A549 (cell line): ENCODE data around the gene INTS12. TPM values are rescaled to one million over a fixed set of nuclear protein-coding genes. Genes with fewer than 3 reads are reported as not detected.

Experiments
- ATAC-seq, 2 experiments: fragments of 200-7000 bp in 1 of 2; fragments of >200 bp in 1 of 2; cut with Nextera tagmentation in 1 of 2; cut with Tn5 transposase in 1 of 2; 3 replicates each; pipeline versions ENCODE4 v1.8.0 to v1.9.1; 2018 to 2020; ENCODE audit warnings: mild to moderate bottlenecking in 1 of 2, moderate library complexity in 1 of 2
- CTCF ChIA-PET: fragments of 300-600 bp; sonication (Branson Sonifier 250); formaldehyde crosslinking; extraction: SDS; loops from one replicate; lab custom pipeline; 2021; ENCODE audit warnings: antibody characterized with exemption, inconsistent platforms; lab: Yijun Ruan, JAX
- POLR2A ChIA-PET: fragments of 350-600 bp; formaldehyde crosslinking; extraction: SDS; loops from one replicate; lab custom pipeline; 2021; ENCODE audit warnings: antibody characterized with exemption, inconsistent platforms; lab: Yijun Ruan, JAX
- DNase-seq, 2 experiments: peaks; one replicate each; pipeline versions ENCODE4 v3.0.0 to v3.0.0-alpha.2; 2011 to 2016; ENCODE audit warnings: low read depth in 1 of 2, low spot score in 1 of 2
- FAIRE-seq: peaks from 2 replicates; lab custom pipeline; 2011; peaks lifted over from hg19 to GRCh38; lab: Jason Lieb, UNC
- H3K27ac ChIP-seq, 2 experiments: fragments of >200 bp; sonication (Bioruptor Twin); formaldehyde crosslinking; 3 replicates each; pipeline ENCODE4 v1.5.1; 2016 to 2017
- H3K4me1 ChIP-seq: fragments of >200 bp; sonication (Bioruptor Twin); formaldehyde crosslinking; 3 replicates; pipeline ENCODE4 v1.6.1; 2016
- H3K4me2 ChIP-seq: fragments of >200 bp; sonication (Bioruptor Twin); formaldehyde crosslinking; 3 replicates; pipeline ENCODE4 v1.6.1; 2016
- H3K4me3 ChIP-seq: fragments of >200 bp; sonication (Bioruptor Twin); formaldehyde crosslinking; 3 replicates; pipeline ENCODE4 v1.5.1; 2016
- H3K9me3 ChIP-seq: fragments of >200 bp; sonication (Bioruptor Twin); formaldehyde crosslinking; 3 replicates; pipeline ENCODE4 v1.6.1; 2016
- ATOH8 ChIP-seq: fragments of 250-450 bp; sonication (Bioruptor Pico); IDR thresholded peaks from 2 replicates; pipeline ENCODE4 v1.5.0; 2020; ENCODE audit warnings: low read depth, mild to moderate bottlenecking, moderate library complexity
- CBX8 ChIP-seq: fragments of 200-600 bp; sonication (generic); IDR thresholded peaks from 2 replicates; pipeline ENCODE4 v1.6.1; 2016
- CEBPB ChIP-seq, 2 experiments: fragments of >200 bp in 1 of 2; sonication (Bioruptor Twin) in 1 of 2; formaldehyde crosslinking in 1 of 2; IDR thresholded peaks; 2 replicates each; pipeline ENCODE4 v1.6.1; 2012 to 2016
- CHD4 ChIP-seq: fragments of 200-600 bp; sonication (generic); IDR thresholded peaks from 2 replicates; pipeline ENCODE4 v1.6.1; 2016; ENCODE audit warnings: antibody characterized with exemption, mild to moderate bottlenecking, borderline replicate concordance
- CTCF ChIP-seq: fragments of >200 bp; sonication (Bioruptor Twin); formaldehyde crosslinking; IDR thresholded peaks from 3 replicates; pipeline ENCODE4 v1.5.1; 2016
- EHMT2 ChIP-seq: fragments of 200-600 bp; sonication (generic); IDR thresholded peaks from 2 replicates; pipeline ENCODE4 v1.6.1; 2016; ENCODE audit warnings: antibody characterized with exemption, low read depth, mild to moderate bottlenecking, moderate library complexity
- ESRRA ChIP-seq: fragments of 150-350 bp; IDR thresholded peaks from 2 replicates; pipeline ENCODE4 v1.6.1; 2014; ENCODE audit warnings: mild to moderate bottlenecking, low read length, borderline replicate concordance
- FOSB ChIP-seq: fragments of 250-450 bp; sonication (Bioruptor Pico); IDR thresholded peaks from 2 replicates; pipeline ENCODE4 v1.5.0; 2020; ENCODE audit warnings: mild to moderate bottlenecking, moderate library complexity
- FOSL2 ChIP-seq, 2 experiments: fragments of 450-650 bp in 1 of 2; fragments of >200 bp in 1 of 2; sonication (Bioruptor Twin) in 1 of 2; formaldehyde crosslinking; IDR thresholded peaks; 2 replicates each; pipeline versions ENCODE4 v1.5.0 to v1.6.1; 2016 to 2020; ENCODE audit warnings: mild to moderate bottlenecking in 1 of 2, moderate library complexity in 1 of 2
- FOXS1 ChIP-seq: fragments of 250-450 bp; sonication (Bioruptor Pico); IDR thresholded peaks from 2 replicates; pipeline ENCODE4 v1.5.0; 2020; ENCODE audit warnings: mild to moderate bottlenecking, moderate library complexity
- GATA3 ChIP-seq: IDR thresholded peaks from 2 replicates; pipeline ENCODE4 v1.6.1; 2012; ENCODE audit warnings: borderline replicate concordance
- HOXA7 ChIP-seq: fragments of 250-450 bp; sonication (Bioruptor Pico); IDR thresholded peaks from 2 replicates; pipeline ENCODE4 v1.5.0; 2020; ENCODE audit warnings: mild to moderate bottlenecking, moderate library complexity
- KDM5A ChIP-seq: fragments of 200-600 bp; sonication (generic); IDR thresholded peaks from 2 replicates; pipeline ENCODE4 v1.6.1; 2016; ENCODE audit warnings: antibody characterized with exemption, mild to moderate bottlenecking
- MAX ChIP-seq: IDR thresholded peaks from 2 replicates; pipeline ENCODE4 v1.6.1; 2012
- MYC ChIP-seq: IDR thresholded peaks from 2 replicates; pipeline ENCODE4 v1.6.1; 2012; ENCODE audit warnings: mild to moderate bottlenecking, inconsistent platforms, low read length, improper control_type of control experiment, borderline replicate concordance
- NFE2L2 ChIP-seq: fragments of 150-350 bp; conservative IDR thresholded peaks from 2 replicates; pipeline ENCODE4 v1.6.1; 2014; ENCODE audit warnings: low read length
- NPAS2 ChIP-seq: fragments of 250-450 bp; sonication (Bioruptor Pico); IDR thresholded peaks from 2 replicates; pipeline ENCODE4 v1.8.0; 2022; ENCODE audit warnings: mild to moderate bottlenecking, moderate library complexity, borderline replicate concordance
- NR3C1 ChIP-seq: fragments of >200 bp; sonication (Bioruptor Twin); formaldehyde crosslinking; IDR thresholded peaks from 3 replicates; pipeline ENCODE4 v1.6.1; 2017
- PBX3 ChIP-seq: IDR thresholded peaks from 2 replicates; pipeline ENCODE4 v1.6.1; 2012
- PHF8 ChIP-seq: fragments of 200-600 bp; sonication (generic); IDR thresholded peaks from 2 replicates; pipeline ENCODE4 v1.6.1; 2016; ENCODE audit warnings: low read depth, mild to moderate bottlenecking, antibody characterized with exemption, moderate library complexity, borderline replicate concordance
- POLR2AphosphoS2 ChIP-seq: conservative IDR thresholded peaks from 2 replicates; pipeline ENCODE4 v1.6.1; 2012; ENCODE audit warnings: low read length, improper control_type of control experiment, inconsistent platforms
- RAD21 ChIP-seq, 2 experiments: fragments of >200 bp in 1 of 2; sonication (Bioruptor Twin) in 1 of 2; formaldehyde crosslinking in 1 of 2; IDR thresholded peaks in 1 of 2; conservative IDR thresholded peaks in 1 of 2; 2 replicates in 1 of 2; 3 replicates in 1 of 2; pipeline ENCODE4 v1.6.1; 2012 to 2018; ENCODE audit warnings: inconsistent platforms in 1 of 2
- RCOR1 ChIP-seq: fragments of 150-350 bp; IDR thresholded peaks from 2 replicates; pipeline ENCODE4 v1.6.1; 2014; ENCODE audit warnings: antibody characterized with exemption, low read length, low read depth
- RFX5 ChIP-seq: fragments of 450-650 bp; IDR thresholded peaks from 2 replicates; pipeline ENCODE4 v1.7.1; 2014; ENCODE audit warnings: antibody characterized with exemption, mild to moderate bottlenecking, moderate library complexity
- RNF2 ChIP-seq: fragments of 200-600 bp; sonication (generic); IDR thresholded peaks from 2 replicates; pipeline ENCODE4 v1.6.1; 2016; ENCODE audit warnings: low read depth, mild to moderate bottlenecking, antibody characterized with exemption, moderate library complexity, borderline replicate concordance
- SMC3 ChIP-seq: fragments of >200 bp; sonication (Bioruptor Twin); formaldehyde crosslinking; IDR thresholded peaks from 3 replicates; pipeline ENCODE4 v1.6.1; 2018; ENCODE audit warnings: inconsistent platforms
- SREBF2 ChIP-seq: fragments of 450-650 bp; IDR thresholded peaks from 2 replicates; pipeline ENCODE4 v1.6.1; 2014; ENCODE audit warnings: mild to moderate bottlenecking, moderate library complexity
- TFCP2L1 ChIP-seq: fragments of 250-450 bp; sonication (Bioruptor Pico); IDR thresholded peaks from 2 replicates; pipeline ENCODE4 v1.5.0; 2021; ENCODE audit warnings: mild to moderate bottlenecking
- TP53 ChIP-seq: fragments of 250-450 bp; sonication (Bioruptor Pico); IDR thresholded peaks from 2 replicates; pipeline ENCODE4 v1.5.0; 2021; ENCODE audit warnings: mild to moderate bottlenecking, moderate library complexity
- USF2 ChIP-seq: fragments of 450-650 bp; IDR thresholded peaks from 2 replicates; pipeline ENCODE4 v1.6.1; 2014; ENCODE audit warnings: antibody characterized with exemption
- WGBS: methylation state at CpG from one replicate; pipeline ENCODE4 v1.1.6; 2017; ENCODE audit errors: missing lambda C conversion rate; 5-methylcytosine and 5-hydroxymethylcytosine counted together
- polyA minus RNA-seq: library from RNA; depleted of rRNA, polyadenylated mRNA; stranded (reverse); fragments of >200 nt; gene quantifications from 2 replicates; pipeline ENCODE4 v1.2.3, GENCODE V29; 2011; rRNA and poly(A)+ RNA removed
- polyA plus RNA-seq, 4 experiments: library from polyadenylated mRNA; depleted of rRNA in 3 of 4; stranded (reverse); fragments of >200 nt; fragmentation: RNase III in 1 of 4; extraction: RNeasy Plus Mini Kit Qiagen cat#74134 plus additional on column Dnase treatment in 1 of 4; gene quantifications; 2 replicates in 3 of 4; 3 replicates in 1 of 4; pipeline ENCODE4 v1.2.3, GENCODE V29; 2011 to 2017
- TF ChIP-seq, protein P1 (sequence below): IDR thresholded peaks from 2 replicates; pipeline ENCODE4 v1.6.1; 2012; ENCODE audit warnings: low read depth, borderline replicate concordance
- TF ChIP-seq, protein P2 (sequence below): fragments of >200 bp; sonication (Bioruptor Twin); formaldehyde crosslinking; IDR thresholded peaks from 3 replicates; pipeline ENCODE4 v1.6.1; 2016

INTS12 gene
- polyA plus RNA-seq (2011; rRNA removed) (36.0 and 39.0 TPM in 2 replicates), polyA plus RNA-seq (2017; fragmentation: RNase III; extraction: RNeasy Plus Mini Kit Qiagen cat#74134 plus additional on column Dnase treatment) (11.9 to 14.6 TPM (median 13.0 TPM) in 3 replicates), polyA minus RNA-seq (15.5 and 17.3 TPM in 2 replicates)
- polyA plus RNA-seq (2012; cell fraction: cytosol; rRNA removed) = 11.9 and 12.5 TPM in 2 replicates
- polyA plus RNA-seq (2012; cell fraction: nucleus; rRNA removed) = 6.4 and 8.5 TPM in 2 replicates

- ChIA-PET CTCF (interaction anchor here (0.8 kb wide), 1 partner anchor 234 kb away, joined by 3 read pairs; the partner anchor contains the start of gene PPA2), POLR2A (no interaction called here)
- DNase-seq (peak; percentile 63 to 92), ATAC-seq (peak; percentile 96), FAIRE-seq (no peak)
- Histone ChIP-seq H3K4me1 (peaks cover 21% of the 10 kb centered on the region), H3K27ac (peak within 1 kb of the TSS; percentile 80 to 97), H3K4me2 (peak within 1 kb of the TSS; percentile 79), H3K9me3 (no peaks in the 10 kb centered on the region), H3K4me3 (peak within 1 kb of the TSS; percentile 84)
- WGBS = 0% methylated on average over 25 of the region's 63 CpGs
- TF ChIP-seq FOXS1 (CRISPR knock-in tag) (no peak), RNF2 (no peak), RFX5 (no peak), NFE2L2 (no peak), GATA3 (no peak; the same call in 1 of the 2 replicates), CBX8 (no peak), RCOR1 (no peak), EHMT2 (no peak), PBX3 (peak; percentile 39; the same call in 1 of the 2 replicates), PHF8 (peak; percentile 53), CTCF (no peak), NR3C1 (no peak), TFCP2L1 (CRISPR knock-in tag) (no peak), USF2 (no peak), SMC3 (no peak; the same call in 1 of the 3 replicates), MAX (peak; percentile 86), NPAS2 (CRISPR knock-in tag) (no peak), TP53 (no peak), POLR2AphosphoS2 (no peak), HOXA7 (CRISPR knock-in tag) (no peak), SREBF2 (no peak), RAD21 (conservative IDR thresholded peaks at IDR 0.05 in 1 of 2, IDR thresholded peaks at IDR 0.05 in 1 of 2) (no peak), MYC (peak; percentile 76; the same call in 1 of the 2 replicates), KDM5A (peak; percentile 70; the same call in 1 of the 2 replicates), FOSL2 (IDR thresholded peaks at IDR 0.05) (no peak), FOSL2 (CRISPR knock-in tag; IDR thresholded peaks at IDR 0.05) (no peak), CHD4 (no peak), CEBPB (IDR thresholded peaks at IDR 0.05) (0 out of 4 replicates have a peak, but pooled peaks of 1 of the 2 experiments have one; percentile 19), ATOH8 (CRISPR knock-in tag) (no peak), FOSB (CRISPR knock-in tag) (no peak), ESRRA (no peak)
- TF ChIP-seq, protein P1, sequence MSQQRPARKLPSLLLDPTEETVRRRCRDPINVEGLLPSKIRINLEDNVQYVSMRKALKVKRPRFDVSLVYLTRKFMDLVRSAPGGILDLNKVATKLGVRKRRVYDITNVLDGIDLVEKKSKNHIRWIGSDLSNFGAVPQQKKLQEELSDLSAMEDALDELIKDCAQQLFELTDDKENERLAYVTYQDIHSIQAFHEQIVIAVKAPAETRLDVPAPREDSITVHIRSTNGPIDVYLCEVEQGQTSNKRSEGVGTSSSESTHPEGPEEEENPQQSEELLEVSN = no peak
- TF ChIP-seq, protein P2, sequence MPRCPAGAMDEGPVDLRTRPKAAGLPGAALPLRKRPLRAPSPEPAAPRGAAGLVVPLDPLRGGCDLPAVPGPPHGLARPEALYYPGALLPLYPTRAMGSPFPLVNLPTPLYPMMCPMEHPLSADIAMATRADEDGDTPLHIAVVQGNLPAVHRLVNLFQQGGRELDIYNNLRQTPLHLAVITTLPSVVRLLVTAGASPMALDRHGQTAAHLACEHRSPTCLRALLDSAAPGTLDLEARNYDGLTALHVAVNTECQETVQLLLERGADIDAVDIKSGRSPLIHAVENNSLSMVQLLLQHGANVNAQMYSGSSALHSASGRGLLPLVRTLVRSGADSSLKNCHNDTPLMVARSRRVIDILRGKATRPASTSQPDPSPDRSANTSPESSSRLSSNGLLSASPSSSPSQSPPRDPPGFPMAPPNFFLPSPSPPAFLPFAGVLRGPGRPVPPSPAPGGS = peak; percentile 73
Measured at GRCh38 chr4:105708181-105709080, at the start of gene INTS12, which contains the start of gene GSTCD. INTS12 (minus strand) TSS chr4:105708689; CDS start chr4:105700005, 8,684 bp downstream. GSTCD (plus strand) TSS chr4:105708784; CDS start chr4:105717614, 8,830 bp downstream.
